CD4-positive, alpha-beta memory T cell (primary cell): ENCODE data around the gene EFHD2. TPM values are rescaled to one million over a fixed set of nuclear protein-coding genes. Genes with fewer than 3 reads are reported as not detected.

Source experiments
- CTCF ChIA-PET: fragments of 350-600 bp; sonication (Branson Sonifier 250); formaldehyde crosslinking; loops from one replicate; lab custom pipeline; 2021; ENCODE audit warnings: inconsistent platforms; ENCODE audit not compliant: partially characterized antibody; lab: Charles Lee
- POLR2A ChIA-PET: fragments of 350-600 bp; sonication (Branson Sonifier 250); formaldehyde crosslinking; loops from one replicate; lab custom pipeline; 2021; ENCODE audit not compliant: partially characterized antibody; lab: Charles Lee
- DNase-seq, 5 donors: peaks; one replicate each; pipeline versions ENCODE4 v3.0.0 to v3.0.0-alpha.2; 2020 to 2022; ENCODE audit warnings: mixed read lengths in 1 of 5
- H3K27ac ChIP-seq: one replicate; pipeline ENCODE4 v1.7.0; 2013; ENCODE audit warnings: low read depth, low read length
- H3K27me3 ChIP-seq: 2 replicates; pipeline ENCODE4 v1.7.0; 2013; ENCODE audit warnings: mild to moderate bottlenecking, low read length, moderate library complexity; ENCODE audit not compliant: insufficient read depth
- H3K36me3 ChIP-seq: 2 replicates; pipeline ENCODE4 v1.7.0; 2013; ENCODE audit warnings: mild to moderate bottlenecking, low read length, moderate library complexity; ENCODE audit not compliant: insufficient read depth
- H3K4me1 ChIP-seq: 2 replicates; pipeline ENCODE4 v1.7.0; 2013; ENCODE audit warnings: mild to moderate bottlenecking, low read length, moderate library complexity; ENCODE audit not compliant: insufficient read depth
- H3K4me3 ChIP-seq, 2 donors: one replicate each; pipeline ENCODE4 v1.7.0; 2013; ENCODE audit warnings: low read length in 2 of 2, mild to moderate bottlenecking in 1 of 2
- H3K9me3 ChIP-seq, 2 donors: one replicate each; pipeline ENCODE4 v1.7.0; 2013; ENCODE audit warnings: low read length in 2 of 2, control low read depth in 1 of 2; ENCODE audit not compliant: control insufficient read depth in 1 of 2
- H3K27ac Mint-ChIP-seq, 7 donors: one replicate each; pipeline ENCODE4 v1.8.0; 2020 to 2021; ENCODE audit warnings: mixed read lengths in 7 of 7, mild to moderate bottlenecking in 6 of 7, inconsistent platforms in 3 of 7, moderate library complexity in 3 of 7
- H3K27me3 Mint-ChIP-seq, 2 donors: one replicate each; pipeline ENCODE4 v1.8.0; 2020 to 2021; ENCODE audit warnings: mixed read lengths in 2 of 2
- H3K36me3 Mint-ChIP-seq, 2 donors: one replicate each; pipeline ENCODE4 v1.8.0; 2020 to 2021; ENCODE audit warnings: mixed read lengths in 2 of 2, inconsistent platforms in 1 of 2, mild to moderate bottlenecking in 1 of 2
- H3K4me1 Mint-ChIP-seq, 4 donors: one replicate each; pipeline ENCODE4 v1.8.0; 2020 to 2021; ENCODE audit warnings: mixed read lengths in 4 of 4, mild to moderate bottlenecking in 1 of 4
- H3K4me3 Mint-ChIP-seq, 8 donors: one replicate each; pipeline ENCODE4 v1.8.0; 2020 to 2021; ENCODE audit warnings: mixed read lengths in 8 of 8, mild to moderate bottlenecking in 7 of 8, moderate library complexity in 6 of 8, inconsistent platforms in 3 of 8
- H3K9me3 Mint-ChIP-seq, 8 donors: one replicate each; pipeline ENCODE4 v1.8.0; 2020 to 2021; ENCODE audit warnings: mixed read lengths in 8 of 8, mild to moderate bottlenecking in 5 of 8, inconsistent platforms in 3 of 8, moderate library complexity in 1 of 8
- intact Hi-C: fragments of 100-400 bp; cut with micrococcal nuclease; formaldehyde crosslinking; loops from one replicate; pipeline ENCODE4 v1.15.1; 2023
- polyA plus RNA-seq, 2 donors: library from polyadenylated mRNA; unstranded; fragments of 300-500 nt; fragmentation: Illumina TruSeq; gene quantifications; one replicate each; pipeline ENCODE4 v1.2.3, GENCODE V29; 2021
- total RNA-seq, 2 experiments: library from RNA; stranded (reverse); gene quantifications; one replicate each; pipeline ENCODE4 v1.2.3, GENCODE V29; 2021

The EFHD2 gene
- total and polyA plus RNA-seq, 4 experiments from 2014 or later, result 46.4 to 66.7 (median 54.4) TPM

DNA sequence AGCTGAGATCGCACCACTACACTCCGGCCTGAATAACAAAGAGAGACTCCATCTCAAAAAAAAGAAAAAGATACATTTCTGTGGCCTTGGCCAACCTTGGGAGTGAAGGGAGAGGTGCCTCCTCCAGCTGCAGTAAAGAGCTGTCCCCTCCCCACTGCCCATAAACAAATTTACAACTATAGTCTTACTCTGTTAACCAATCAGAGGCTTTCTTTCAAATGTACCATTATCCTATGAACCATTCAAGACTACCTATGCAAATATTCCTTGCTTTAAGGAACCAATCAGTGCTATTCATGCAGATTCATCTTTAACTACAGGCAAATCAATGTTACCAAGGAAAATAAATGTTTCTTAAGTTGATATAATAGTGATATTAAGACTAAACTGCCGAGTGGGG is 67.2 kb downstream of the EFHD2 start:
- DNase-seq, result no peak
- Histone ChIP-seq H3K27ac (no peak overlapping the region), H3K27me3 (no peaks in the 10 kb centered on the region), H3K9me3 (no peaks in the 10 kb centered on the region), H3K4me3 (no peak overlapping the region), H3K36me3 (no peaks in the 10 kb centered on the region), H3K4me1 (no peaks in the 10 kb centered on the region)
- ChIA-PET CTCF (no interaction called here), POLR2A (no interaction called here)
- Mint-ChIP-seq H3K27me3 (no peaks in the 10 kb centered on the region), H3K27ac (no peak overlapping the region), H3K4me1 (no peaks in the 10 kb centered on the region), H3K4me3 (no peak overlapping the region), H3K36me3 (no peaks in the 10 kb centered on the region), H3K9me3 (no peaks in the 10 kb centered on the region)
- intact Hi-C loops, result no loop called here

- ChIA-PET CTCF (no interaction called here), POLR2A (no interaction called here)
- no peaks in the 10 kb centered on the region for H3K4me1 ChIP-seq
- no peaks in the 10 kb centered on the region for H3K9me3 ChIP-seq
- intact Hi-C loops, result no loop called here
- no peak overlapping the region for H3K4me3 ChIP-seq
- H3K9me3 Mint-ChIP-seq, result no peaks in the 10 kb centered on the region
- no peaks in the 10 kb centered on the region for H3K4me1 Mint-ChIP-seq
- no peak overlapping the region for H3K27ac ChIP-seq
- no peak overlapping the region for H3K4me3 Mint-ChIP-seq
- no peaks in the 10 kb centered on the region for H3K36me3 Mint-ChIP-seq
- no peak for DNase-seq
- H3K27me3 ChIP-seq, result no peaks in the 10 kb centered on the region
- H3K27me3 Mint-ChIP-seq, result no peaks in the 10 kb centered on the region
- no peaks in the 10 kb centered on the region for H3K36me3 ChIP-seq
- peak overlapping the region in 1 of 7 donors; percentile 34 for H3K27ac Mint-ChIP-seq
These were observed 68.0 kb downstream of the EFHD2 start for GRCh38 chr1:15477646-15478212.

Other genes starting within 250 kb of the EFHD2 start
- not detected for gene FHAD1, start 162.7 kb upstream of the EFHD2 start, total RNA-seq
- gene FHAD1, start 162.7 kb upstream of the EFHD2 start, polyA plus RNA-seq, result under 1 TPM in 1 of 2 donors, not detected in 1; 0.03 TPM
- gene CTRC, start 28.6 kb downstream of the EFHD2 start, total RNA-seq, result under 1 TPM in 1 of 2 experiments, not detected in 1; 0.17 TPM
- gene CTRC, start 28.6 kb downstream of the EFHD2 start, polyA plus RNA-seq, result not detected
- gene CELA2A, start 46.8 kb downstream of the EFHD2 start, total RNA-seq, result not detected
- gene CELA2A, start 46.8 kb downstream of the EFHD2 start, polyA plus RNA-seq, result not detected
- gene CELA2B, start 66.2 kb downstream of the EFHD2 start, total RNA-seq, result not detected
- not detected for gene CELA2B, start 66.2 kb downstream of the EFHD2 start, polyA plus RNA-seq
- 10 to 100 TPM; 11.3 to 11.7 TPM for gene CASP9, start 114.3 kb downstream of the EFHD2 start, total RNA-seq
- gene CASP9, start 114.3 kb downstream of the EFHD2 start, polyA plus RNA-seq, result 1 to 10 TPM; 8.3 to 8.6 TPM
- gene DNAJC16, start 117.0 kb downstream of the EFHD2 start, total RNA-seq, result 10 to 100 TPM; 29.6 to 31.0 TPM
- gene DNAJC16, start 117.0 kb downstream of the EFHD2 start, polyA plus RNA-seq, result 1 to 10 TPM; 5.1 to 8.2 TPM
- 1 to 10 TPM; 3.3 to 3.6 TPM for gene AGMAT, start 175.2 kb downstream of the EFHD2 start, total RNA-seq
- 1 to 10 TPM; 6.1 to 7.1 TPM for gene AGMAT, start 175.2 kb downstream of the EFHD2 start, polyA plus RNA-seq
- 10 to 100 TPM; 46.2 to 47.6 TPM for gene DDI2, start 207.6 kb downstream of the EFHD2 start, total RNA-seq
- gene DDI2, start 207.6 kb downstream of the EFHD2 start, polyA plus RNA-seq, result 1 to 10 TPM; 1.0 to 5.2 TPM